Activated CD4-positive, CD25-positive, alpha-beta regulatory T cell treated with anti-CD3 and anti-CD28 coated beads, Interleukin-2, amount 50 U/mL, for 24 hours (primary cell): Measurements from ENCODE around the gene DSTN.

Experiments
- ATAC-seq, 2 donors: fragments of 150-1000 bp; cut with Tn5 transposase; one replicate each; pipeline ENCODE4 v1.10.0; 2021; ENCODE audit warnings: mild to moderate bottlenecking in 1 of 2, moderate library complexity in 1 of 2

Gene DSTN

GRCh38 chr20:17625246-17626051 lies 55.6 kb downstream of the DSTN start:
- no peak for ATAC-seq

- ATAC-seq, result no peak
Measured at GRCh38 chr20:17626217-17627007, 56.5 kb downstream of the DSTN start.

- no peak for ATAC-seq
Measured at GRCh38 chr20:17627101-17627955, 57.5 kb downstream of the DSTN start.

GRCh38 chr20:17628101-17628841 lies 58.4 kb downstream of the DSTN start:
- ATAC-seq, result no peak

- no peak for ATAC-seq
Measured at GRCh38 chr20:17629025-17629424, 59.1 kb downstream of the DSTN start.

GRCh38 chr20:17629678-17630089 lies 59.8 kb downstream of the DSTN start:
- no peak for ATAC-seq

- no peak for ATAC-seq
Measured at GRCh38 chr20:17630151-17630805, 60.4 kb downstream of the DSTN start.

GRCh38 chr20:17630806-17631195 lies 60.9 kb downstream of the DSTN start:
- no peak for ATAC-seq

- ATAC-seq, result no peak
Measured at GRCh38 chr20:17631576-17632319, 61.9 kb downstream of the DSTN start.

- ATAC-seq, result no peak
Measured at GRCh38 chr20:17633221-17633849, 63.5 kb downstream of the DSTN start.

GRCh38 chr20:17633850-17634500 lies 64.1 kb downstream of the DSTN start:
- no peak for ATAC-seq

GRCh38 chr20:17634661-17635331 lies 64.9 kb downstream of the DSTN start:
- ATAC-seq, result no peak

- ATAC-seq, result no peak
Measured at GRCh38 chr20:17635332-17636244, 65.7 kb downstream of the DSTN start.

- no peak for ATAC-seq
Measured at GRCh38 chr20:17636523-17637412, 66.9 kb downstream of the DSTN start.

- no peak for ATAC-seq
Measured at GRCh38 chr20:17637413-17637780, 67.5 kb downstream of the DSTN start.

- ATAC-seq, result no peak
Measured at GRCh38 chr20:17637985-17638640, 68.2 kb downstream of the DSTN start.
